Gastroesophageal sphincter (tissue), 3 donors: Measurements from ENCODE around the gene BCL2.

Experiments
- CTCF ChIP-seq, 4 experiments: fragments of 200-600 bp in 2 of 4; fragments of 450-650 bp in 2 of 4; sonication (generic) in 1 of 4; IDR thresholded peaks; one replicate each; pipeline ENCODE4 v1.5.1; 2017 to 2019; ENCODE audit warnings: antibody characterized with exemption in 4 of 4, mild to moderate bottlenecking in 2 of 4, moderate library complexity in 2 of 4
- EP300 ChIP-seq: sonication (generic); formaldehyde crosslinking; IDR thresholded peaks from one replicate; pipeline ENCODE4 v1.6.1; 2017; ENCODE audit warnings: antibody characterized with exemption, mild to moderate bottlenecking
- POLR2A ChIP-seq, 2 donors: fragments of 450-650 bp; IDR thresholded peaks; one replicate each; pipeline ENCODE4 v1.6.1; 2017; ENCODE audit warnings: antibody characterized with exemption in 2 of 2, mild to moderate bottlenecking in 2 of 2, moderate library complexity in 1 of 2
- POLR2AphosphoS5 ChIP-seq: sonication (generic); formaldehyde crosslinking; IDR thresholded peaks from one replicate; pipeline ENCODE4 v1.6.1; 2017; ENCODE audit warnings: antibody characterized with exemption

- no peak for TF ChIP-seq CTCF (IDR thresholded peaks at IDR 0.05)
- TF ChIP-seq POLR2AphosphoS5 = no peak
- TF ChIP-seq POLR2A (IDR thresholded peaks at IDR 0.05) = no peak
- TF ChIP-seq EP300 = no peak
These were observed 142.3 kb downstream of the BCL2 start for GRCh38 chr18:63177259-63177658.
